Loucy (cell line): ENCODE measurements around the gene MYO1F.

Experiments used
- H2AFZ ChIP-seq: fragments of 200-600 bp; sonication (generic); 2 replicates; pipeline ENCODE4 v1.6.0; 2016; ENCODE audit warnings: antibody characterized with exemption, mild to moderate bottlenecking, low read length, moderate library complexity
- H3F3A ChIP-seq: fragments of 200-600 bp; 2 replicates; pipeline ENCODE4 v1.6.0; 2016; ENCODE audit warnings: antibody characterized with exemption, low read depth, mild to moderate bottlenecking
- H3K27me3 ChIP-seq: fragments of 200-600 bp; sonication (generic); 2 replicates; pipeline ENCODE4 v1.6.1; 2014; ENCODE audit warnings: low read length, mild to moderate bottlenecking; ENCODE audit not compliant: insufficient read depth, poor library complexity, severe bottlenecking
- H3K36me3 ChIP-seq: fragments of 200-600 bp; sonication (generic); 2 replicates; pipeline ENCODE4 v1.6.1; 2016; ENCODE audit warnings: low read length; ENCODE audit not compliant: insufficient read depth
- H3K4me1 ChIP-seq: fragments of 200-600 bp; sonication (generic); 2 replicates; pipeline ENCODE4 v1.5.1; 2014; ENCODE audit warnings: low read length, mild to moderate bottlenecking; ENCODE audit not compliant: insufficient read depth, poor library complexity, severe bottlenecking
- H3K4me2 ChIP-seq: fragments of 200-600 bp; sonication (generic); 2 replicates; pipeline ENCODE4 v1.6.0; 2014; ENCODE audit warnings: antibody characterized with exemption, low read length, low read depth, mild to moderate bottlenecking; ENCODE audit not compliant: poor library complexity, severe bottlenecking
- H3K4me3 ChIP-seq: fragments of 200-600 bp; sonication (generic); 2 replicates; pipeline ENCODE4 v1.5.1; 2014; ENCODE audit warnings: low read length, mild to moderate bottlenecking, mixed read lengths; ENCODE audit not compliant: poor library complexity, severe bottlenecking
- H3K79me2 ChIP-seq: fragments of 200-600 bp; sonication (generic); 2 replicates; pipeline ENCODE4 v1.6.1; 2014; ENCODE audit warnings: low read length; ENCODE audit not compliant: insufficient read depth
- H3K9ac ChIP-seq: fragments of 200-600 bp; sonication (generic); 2 replicates; pipeline ENCODE4 v1.6.0; 2014; ENCODE audit warnings: mild to moderate bottlenecking, low read depth, low read length, moderate library complexity; ENCODE audit not compliant: poor library complexity, severe bottlenecking
- H3K9me2 ChIP-seq: fragments of 200-600 bp; sonication (generic); replicated peaks from 2 replicates; pipeline ENCODE4 v1.6.1; 2016; ENCODE audit warnings: low read depth, low read length, mixed read lengths
- H3K9me3 ChIP-seq: fragments of 200-600 bp; sonication (generic); 2 replicates; pipeline ENCODE4 v1.6.1; 2014; ENCODE audit warnings: mild to moderate bottlenecking, antibody characterized with exemption, low read length, low read depth; ENCODE audit not compliant: insufficient read depth
- H4K20me1 ChIP-seq: fragments of 200-600 bp; sonication (generic); 2 replicates; pipeline ENCODE4 v1.6.0; 2014; ENCODE audit warnings: antibody characterized with exemption, low read length, mild to moderate bottlenecking; ENCODE audit not compliant: insufficient read depth, poor library complexity, severe bottlenecking
- CTCF ChIP-seq: fragments of 200-600 bp; sonication (generic); conservative IDR thresholded peaks from 2 replicates; pipeline ENCODE4 v1.5.1; 2014; ENCODE audit warnings: mild to moderate bottlenecking, antibody characterized with exemption, low read length
- EZH2phosphoT487 ChIP-seq: fragments of 200-600 bp; IDR thresholded peaks from 2 replicates; pipeline ENCODE4 v1.6.1; 2018; ENCODE audit warnings: antibody characterized with exemption, mild to moderate bottlenecking, moderate library complexity, borderline replicate concordance

Gene MYO1F

GRCh38 chr19:8476524-8476923 is 100.7 kb downstream of the MYO1F start:
- H3K4me1 ChIP-seq, result no peaks in the 10 kb centered on the region
- no peaks in the 10 kb centered on the region for H3K27me3 ChIP-seq
- H3F3A ChIP-seq, result no peaks in the 10 kb centered on the region
- H2AFZ ChIP-seq, result no peak overlapping the region
- H3K9ac ChIP-seq, result no peak overlapping the region
- no peaks in the 10 kb centered on the region for H3K9me3 ChIP-seq
- H4K20me1 ChIP-seq, result peaks cover 80% of the 10 kb centered on the region
- H3K79me2 ChIP-seq, result peaks cover 80% of the 10 kb centered on the region
- no peaks in the 10 kb centered on the region for H3K9me2 ChIP-seq
- no peak overlapping the region for H3K4me3 ChIP-seq
- TF ChIP-seq EZH2phosphoT487, result no peak
- TF ChIP-seq CTCF, result no peak
- H3K36me3 ChIP-seq, result peaks cover 91% of the 10 kb centered on the region; the same call in 1 of the 2 replicates
- H3K4me2 ChIP-seq, result no peak overlapping the region

- Histone ChIP-seq H2AFZ (no peak overlapping the region), H3K4me1 (no peaks in the 10 kb centered on the region), H3K4me2 (no peak overlapping the region), H3K79me2 (peaks cover 72% of the 10 kb centered on the region), H3K27me3 (no peaks in the 10 kb centered on the region), H4K20me1 (peaks cover 66% of the 10 kb centered on the region), H3K36me3 (peaks cover 92% of the 10 kb centered on the region; the same call in 1 of the 2 replicates), H3K9me2 (no peaks in the 10 kb centered on the region), H3K9me3 (no peaks in the 10 kb centered on the region), H3F3A (no peaks in the 10 kb centered on the region), H3K9ac (no peak overlapping the region), H3K4me3 (no peak overlapping the region)
- TF ChIP-seq CTCF, result no peak
- TF ChIP-seq EZH2phosphoT487, result no peak
Observed at GRCh38 chr19:8475005-8475404, 102.2 kb downstream of the MYO1F start.

- no peaks in the 10 kb centered on the region for H3F3A ChIP-seq
- no peak overlapping the region for H3K4me3 ChIP-seq
- no peak overlapping the region for H3K4me2 ChIP-seq
- TF ChIP-seq EZH2phosphoT487 (no peak), CTCF (no peak)
- H3K9ac ChIP-seq, result no peak overlapping the region
- no peaks in the 10 kb centered on the region for H3K9me3 ChIP-seq
- H3K9me2 ChIP-seq, result no peaks in the 10 kb centered on the region
- H3K4me1 ChIP-seq, result no peaks in the 10 kb centered on the region
- H3K27me3 ChIP-seq, result no peaks in the 10 kb centered on the region
- H3K36me3 ChIP-seq, result peaks cover 99% of the 10 kb centered on the region
- H2AFZ ChIP-seq, result no peak overlapping the region
- H4K20me1 ChIP-seq, result peaks cover 62% of the 10 kb centered on the region
- peaks cover 72% of the 10 kb centered on the region for H3K79me2 ChIP-seq
Observed at GRCh38 chr19:8473648-8474476, 103.4 kb downstream of the MYO1F start.
